Stimulated activated CD8-positive, alpha-beta memory T cell treated with anti-CD3 and anti-CD28 coated beads, Interleukin-7, amount 100 ng/mL, for 4 hours (primary cell): ENCODE measurements around the gene TBC1D22A.
"Not testable (repeated sequence)": the region's sequence is repeated elsewhere in the genome, so short reads cannot be mapped to it uniquely, and the experiment has no call there.

Source experiments
- DNase-seq, 2 donors: peaks; one replicate each; pipeline ENCODE4 v3.0.0-alpha.2; 2020; ENCODE audit warnings: low read depth in 2 of 2

Gene TBC1D22A

DNA sequence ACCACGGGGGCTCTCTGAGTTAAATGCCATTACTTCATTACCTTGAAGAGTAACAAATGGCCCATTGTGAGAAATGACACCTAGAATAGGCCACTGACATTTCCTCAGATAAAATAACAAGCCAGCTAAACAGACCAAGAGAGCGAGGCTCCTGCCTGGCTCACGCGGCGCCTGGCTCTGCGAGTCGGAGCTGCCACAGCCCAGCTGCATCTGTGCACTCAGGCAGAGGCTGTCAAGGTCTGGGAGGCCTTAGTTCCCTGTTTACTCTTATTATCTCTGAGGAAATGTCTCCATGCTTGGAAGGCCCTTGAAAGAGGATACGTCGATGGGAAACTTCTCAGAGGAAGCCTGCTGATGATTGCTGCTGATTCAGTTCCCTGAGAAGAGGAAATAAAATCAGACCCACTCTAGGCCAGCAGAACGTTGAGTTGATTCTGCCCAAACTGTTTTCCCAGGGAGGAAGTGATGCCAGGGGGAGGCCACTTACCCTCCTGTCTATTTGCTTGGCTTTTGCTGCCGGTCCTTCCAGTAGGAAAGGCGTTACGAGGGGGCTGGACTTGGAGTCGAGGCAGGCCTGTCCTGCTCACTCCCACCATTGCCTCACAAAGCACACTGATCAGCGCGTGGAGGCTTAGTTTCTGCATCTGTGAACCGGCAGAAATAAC lies 208.8 kb downstream of the TBC1D22A start:
- no peak for DNase-seq

DNA sequence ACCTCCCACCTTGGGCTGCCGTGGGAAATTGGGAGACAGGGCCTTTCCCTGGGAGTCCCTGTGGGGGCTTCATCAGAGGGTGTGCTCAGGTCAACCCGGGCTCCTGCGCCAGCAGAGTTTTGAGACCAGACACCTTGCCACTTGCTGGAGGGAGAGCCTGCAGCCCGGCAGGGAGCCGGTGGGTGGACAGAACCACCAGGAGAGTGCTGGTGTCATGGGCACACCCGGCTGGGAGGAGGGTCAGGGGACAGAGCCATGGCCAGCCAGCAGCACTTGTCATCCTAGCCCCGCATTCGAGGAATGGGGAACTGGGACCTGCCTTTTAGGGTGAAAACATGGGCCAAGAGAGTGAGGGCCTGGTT lies 209.3 kb downstream of the TBC1D22A start:
- no peak for DNase-seq

DNA sequence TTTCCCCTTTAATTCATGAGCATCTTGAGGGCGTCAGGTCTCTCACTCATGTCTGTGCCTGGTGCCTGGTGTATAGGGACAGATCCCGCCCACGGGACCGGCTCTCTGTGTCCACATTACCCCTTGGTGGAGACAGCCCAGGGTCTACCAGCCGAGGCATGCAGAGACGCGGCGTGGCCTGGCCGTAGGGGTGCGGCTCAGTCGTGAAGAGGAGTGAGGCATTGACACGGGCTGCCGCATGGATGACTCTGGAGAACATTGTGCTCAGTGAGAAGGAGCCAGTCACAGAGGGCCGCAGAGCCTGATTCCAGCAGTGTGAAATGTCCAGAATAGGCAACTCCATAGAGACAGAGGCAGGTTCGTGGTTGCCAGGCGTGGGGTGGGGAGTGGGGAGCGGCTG lies 209.8 kb downstream of the TBC1D22A start:
- no peak for DNase-seq

DNA sequence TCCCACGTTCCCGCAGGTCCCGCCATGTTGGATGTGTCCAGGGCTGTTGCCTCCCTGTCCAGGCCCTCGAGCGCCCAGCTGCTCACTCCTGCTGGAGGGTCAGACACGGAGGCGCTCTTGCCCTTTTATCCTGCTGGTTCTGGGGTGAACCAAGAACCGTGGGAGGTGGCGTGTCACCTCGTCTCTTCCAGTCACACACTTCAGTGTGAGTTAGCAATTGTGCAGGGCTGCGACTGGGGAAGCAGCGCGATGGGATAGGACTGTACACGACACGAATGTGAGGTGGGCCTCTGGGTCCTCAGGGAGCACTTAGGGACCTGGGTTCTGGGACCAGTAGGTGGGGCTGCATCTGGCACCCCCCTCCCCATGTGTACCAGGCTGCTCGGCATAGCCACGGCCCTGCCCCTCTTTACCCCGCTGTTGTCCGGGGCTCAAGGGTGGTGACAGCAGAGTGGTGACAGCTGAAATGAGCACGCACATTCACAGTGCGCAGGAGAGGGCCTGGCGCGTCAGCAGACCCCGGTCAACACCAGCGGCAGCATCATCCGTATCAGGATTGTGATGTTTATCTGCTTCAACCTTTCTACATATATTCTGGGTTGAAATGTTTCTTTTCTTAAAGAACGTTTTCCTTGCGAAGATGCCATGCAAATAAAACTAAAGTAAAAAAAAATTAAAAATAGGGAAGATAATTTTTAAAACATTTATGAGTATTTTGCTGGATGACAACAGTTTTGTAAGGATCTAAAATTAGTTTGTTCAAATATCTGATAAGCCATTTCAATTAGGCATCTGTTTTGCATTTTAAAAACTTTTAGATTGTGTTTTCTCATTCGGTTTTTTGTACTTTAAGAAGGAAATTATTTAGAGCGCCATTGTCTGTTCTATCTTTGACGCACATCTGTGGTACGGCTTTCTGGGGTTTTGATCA lies 210.7 kb downstream of the TBC1D22A start:
- DNase-seq = no peak

DNA sequence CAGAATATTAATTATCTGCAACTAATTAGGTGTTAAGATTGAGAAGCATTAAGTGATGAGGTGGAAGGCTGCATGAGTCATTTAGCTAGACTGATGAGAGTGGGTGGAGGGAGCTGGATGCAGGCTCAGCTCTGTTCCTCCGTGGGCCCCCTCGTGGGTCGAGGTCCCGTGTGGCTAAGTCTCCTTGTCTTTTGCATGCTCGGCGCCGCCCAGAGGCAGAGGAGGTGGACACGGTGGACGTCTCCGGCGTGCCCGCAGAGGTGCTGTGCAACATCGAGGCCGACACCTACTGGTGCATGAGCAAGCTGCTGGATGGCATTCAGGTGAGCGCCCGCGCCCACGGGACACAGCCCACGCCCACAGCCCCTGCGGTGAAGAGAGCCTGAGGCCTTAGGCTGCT lies 211.6 kb downstream of the TBC1D22A start:
- no peak for DNase-seq

DNA sequence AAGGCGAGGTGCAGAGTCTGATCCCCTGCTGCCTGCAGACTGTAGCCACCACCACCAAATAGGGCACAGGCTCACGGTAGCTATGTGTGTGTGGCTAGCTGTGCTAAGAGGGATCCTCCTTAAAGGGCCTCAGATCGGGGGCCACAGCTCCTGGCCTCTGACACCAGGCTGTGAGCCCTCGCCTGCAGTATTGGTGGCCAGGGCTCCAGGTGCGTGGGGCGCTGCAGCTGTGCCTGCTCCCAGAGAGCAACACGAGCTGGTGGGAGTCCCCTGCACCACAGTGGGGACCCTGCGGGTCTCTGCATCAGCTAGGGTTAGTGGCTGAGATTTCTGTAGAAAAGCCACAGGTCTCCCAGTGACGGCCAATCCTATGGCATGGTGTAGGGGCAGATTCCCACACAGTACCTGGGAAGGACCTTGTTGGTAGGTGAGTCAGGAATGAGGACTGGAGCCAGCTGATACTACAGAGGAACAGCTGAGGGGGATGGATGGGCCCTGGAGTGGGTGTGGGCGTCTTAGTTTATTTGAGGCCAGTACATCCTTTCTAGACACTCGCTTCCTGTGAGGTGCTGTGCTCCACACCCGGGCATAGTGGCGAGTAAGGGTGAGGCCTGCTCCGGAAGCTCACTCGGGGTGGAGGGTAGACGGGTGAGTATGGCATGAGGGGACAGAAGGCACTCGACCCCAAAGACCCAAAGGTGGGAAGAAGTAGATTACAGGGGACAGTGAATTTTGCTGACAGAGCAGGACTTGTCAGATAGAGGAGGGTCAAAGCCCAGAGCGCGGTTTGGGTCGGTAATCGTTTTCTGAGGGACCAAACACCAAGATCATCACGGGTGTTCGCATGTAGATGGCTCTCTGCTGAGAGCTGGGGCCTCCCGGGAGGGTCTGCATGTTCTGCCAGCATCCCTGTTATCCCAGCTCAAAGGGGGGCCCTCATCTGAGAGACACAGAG lies 212.5 kb downstream of the TBC1D22A start:
- no peak for DNase-seq

DNA sequence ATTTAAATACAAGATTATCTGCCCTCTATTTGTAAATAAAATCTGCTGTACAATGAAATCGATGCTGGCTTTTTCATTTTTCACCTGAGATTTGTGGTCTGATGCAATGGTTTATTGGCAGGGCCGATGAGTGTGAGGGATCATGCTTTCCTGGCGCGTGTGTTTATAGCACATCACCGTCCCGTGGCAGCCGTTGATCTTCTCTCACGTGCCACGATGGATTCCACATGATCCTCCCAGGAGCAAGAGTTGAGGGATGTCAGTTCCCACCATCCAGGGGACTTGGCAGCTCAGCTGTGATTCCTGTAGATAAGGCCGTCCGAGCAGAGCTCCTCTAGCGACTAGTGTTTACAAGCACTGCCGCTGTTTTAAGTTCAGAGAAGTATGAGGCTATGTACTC lies 213.7 kb downstream of the TBC1D22A start:
- DNase-seq = no peak

DNA sequence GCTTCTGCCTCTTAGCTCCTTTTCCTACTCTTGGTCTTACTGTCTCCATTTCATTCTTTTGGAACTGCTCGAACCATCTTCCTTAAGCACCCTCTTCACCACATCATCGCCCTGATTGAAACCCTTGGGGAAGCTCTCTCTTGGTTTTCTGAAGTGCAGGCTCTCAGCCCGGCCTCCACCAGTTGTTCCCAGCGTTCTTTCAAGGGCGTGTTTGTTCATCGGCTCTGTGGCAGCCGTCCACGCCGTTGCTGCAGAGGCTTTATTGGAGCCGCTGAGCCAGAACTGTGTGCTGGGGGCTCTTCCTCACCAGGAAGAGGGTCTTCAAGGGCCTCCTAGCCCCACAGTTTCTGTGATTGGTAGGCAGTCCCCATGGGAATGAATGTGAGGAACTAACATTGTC lies 214.1 kb downstream of the TBC1D22A start:
- DNase-seq = no peak

DNA sequence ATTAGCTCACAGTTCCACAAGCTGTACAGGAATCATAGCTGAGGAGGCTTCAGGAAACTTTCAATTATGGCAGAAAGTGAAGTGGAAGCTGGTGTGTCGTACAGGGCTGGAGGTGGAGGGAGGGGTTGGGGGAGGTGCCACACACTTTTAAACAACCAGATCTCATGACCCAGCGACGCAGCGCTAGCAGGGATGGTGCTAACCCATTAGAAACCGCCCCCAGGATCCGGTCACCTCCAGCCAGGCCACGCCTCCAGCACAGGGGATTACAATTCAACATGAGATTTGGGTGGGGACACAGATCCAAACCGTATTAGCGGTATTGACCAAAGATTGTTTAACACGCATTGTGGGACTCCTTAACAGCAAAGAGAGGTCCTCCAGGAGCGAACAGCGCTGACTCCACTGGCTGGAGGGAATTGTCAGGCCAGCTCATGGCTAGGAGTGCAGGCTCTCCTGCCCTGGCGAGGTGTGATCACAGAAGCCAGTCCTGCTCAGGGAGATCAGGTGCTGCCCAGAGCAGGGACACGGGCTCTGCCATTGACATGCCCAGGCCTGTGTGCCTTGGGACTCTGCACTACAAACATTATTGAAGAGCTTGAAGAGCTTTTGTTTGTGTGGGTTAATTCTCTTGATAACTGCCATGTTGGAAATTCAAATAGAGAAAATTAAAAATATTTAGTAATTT lies 215.3 kb downstream of the TBC1D22A start:
- DNase-seq = no peak

DNA sequence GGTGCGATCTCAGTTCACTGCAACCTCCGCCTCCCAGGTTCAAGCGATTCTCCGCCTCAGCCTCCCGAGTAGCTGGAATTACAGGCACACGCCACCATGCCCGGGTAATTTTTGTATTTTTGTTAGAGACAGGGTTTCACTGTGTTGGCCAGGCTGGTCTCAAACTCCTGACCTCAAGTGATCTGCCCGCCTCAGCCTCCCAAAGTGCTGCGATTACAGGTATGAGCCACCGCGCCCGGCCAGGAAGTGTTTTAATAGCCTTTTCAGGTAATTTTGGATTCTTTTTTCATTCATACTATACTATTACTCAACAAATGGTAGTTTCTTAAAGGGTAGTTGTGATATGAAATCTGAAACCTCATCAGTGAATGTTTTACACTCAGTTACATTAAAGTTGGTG lies 216.2 kb downstream of the TBC1D22A start:
- DNase-seq = not testable (repeated sequence)

DNA sequence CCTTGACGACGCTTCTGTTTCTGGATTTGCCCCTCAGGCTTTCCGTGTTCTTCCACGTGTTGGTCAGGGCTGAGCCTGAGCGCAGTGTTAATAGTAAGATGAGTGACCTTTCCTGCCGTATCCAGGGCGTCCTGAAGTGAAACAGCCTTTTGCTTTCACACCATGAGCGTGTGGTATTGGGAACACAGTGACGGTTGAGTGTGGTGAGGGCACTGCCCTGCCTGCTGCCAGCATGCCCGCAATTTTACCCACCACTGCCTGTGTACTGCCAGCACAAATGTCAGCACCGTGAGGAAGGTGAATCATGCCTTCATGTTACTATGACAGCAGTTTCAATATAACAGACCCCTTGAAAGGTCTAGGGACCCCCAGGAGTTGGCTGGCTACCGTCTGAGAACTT lies 217.1 kb downstream of the TBC1D22A start:
- DNase-seq = no peak

DNA sequence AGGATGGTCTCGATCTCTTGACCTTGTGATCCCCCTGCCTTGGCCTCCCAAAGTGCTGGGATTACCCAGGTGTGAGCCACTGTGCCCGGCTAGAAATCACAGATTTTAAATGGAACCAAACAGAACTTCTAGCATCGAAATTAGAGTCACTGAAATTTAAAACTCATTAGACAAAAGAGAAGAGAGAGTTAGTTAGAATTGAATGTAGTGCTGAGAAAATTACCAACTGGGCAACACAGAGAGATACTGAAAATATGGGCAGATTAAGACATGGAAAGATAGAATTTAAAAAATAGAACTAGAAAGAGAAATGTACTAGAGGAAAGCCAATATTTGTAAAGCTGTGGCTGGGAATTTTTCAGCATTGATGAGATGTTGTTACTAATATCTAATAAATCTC lies 217.9 kb downstream of the TBC1D22A start:
- no peak for DNase-seq

DNA sequence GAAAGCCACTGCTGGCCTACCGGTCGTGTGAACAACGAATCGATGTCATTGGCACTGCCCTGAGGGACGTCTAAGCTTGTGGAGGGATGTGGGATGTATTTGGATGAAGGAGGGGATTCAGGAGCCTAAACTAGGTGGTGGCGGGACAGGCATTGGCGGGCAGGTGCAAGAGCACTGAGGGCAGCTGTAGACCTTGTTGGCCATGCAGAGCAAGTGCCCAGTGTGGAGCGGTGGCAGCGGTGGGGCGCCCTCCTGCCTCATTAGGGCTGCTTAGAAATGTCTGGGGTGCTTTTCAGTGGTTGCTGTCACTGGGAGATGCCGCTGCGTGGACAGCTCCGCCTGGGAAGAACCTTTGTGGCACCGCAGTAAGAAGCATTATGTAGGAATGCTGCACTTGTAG lies 220.2 kb downstream of the TBC1D22A start:
- no peak for DNase-seq

DNA sequence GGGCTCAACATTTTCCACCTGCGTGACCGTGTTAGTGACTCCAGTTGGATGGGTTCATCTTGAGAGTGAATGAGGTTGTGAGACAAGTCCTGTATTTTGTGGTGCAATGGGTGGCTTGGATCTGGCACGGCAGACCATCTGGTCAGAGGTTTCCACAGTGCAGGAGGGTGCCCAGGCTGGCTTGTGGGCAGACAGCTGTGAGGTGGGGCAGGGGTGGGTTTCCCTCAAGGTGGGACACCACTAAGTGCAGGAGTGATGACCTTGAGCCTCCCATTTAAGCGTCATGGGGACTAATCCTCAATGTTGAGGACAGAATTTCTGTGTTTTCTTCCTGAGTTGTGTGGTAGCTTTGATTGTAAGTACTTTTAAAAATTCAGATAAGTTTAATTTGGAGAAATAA lies 220.6 kb downstream of the TBC1D22A start:
- DNase-seq = no peak

DNA sequence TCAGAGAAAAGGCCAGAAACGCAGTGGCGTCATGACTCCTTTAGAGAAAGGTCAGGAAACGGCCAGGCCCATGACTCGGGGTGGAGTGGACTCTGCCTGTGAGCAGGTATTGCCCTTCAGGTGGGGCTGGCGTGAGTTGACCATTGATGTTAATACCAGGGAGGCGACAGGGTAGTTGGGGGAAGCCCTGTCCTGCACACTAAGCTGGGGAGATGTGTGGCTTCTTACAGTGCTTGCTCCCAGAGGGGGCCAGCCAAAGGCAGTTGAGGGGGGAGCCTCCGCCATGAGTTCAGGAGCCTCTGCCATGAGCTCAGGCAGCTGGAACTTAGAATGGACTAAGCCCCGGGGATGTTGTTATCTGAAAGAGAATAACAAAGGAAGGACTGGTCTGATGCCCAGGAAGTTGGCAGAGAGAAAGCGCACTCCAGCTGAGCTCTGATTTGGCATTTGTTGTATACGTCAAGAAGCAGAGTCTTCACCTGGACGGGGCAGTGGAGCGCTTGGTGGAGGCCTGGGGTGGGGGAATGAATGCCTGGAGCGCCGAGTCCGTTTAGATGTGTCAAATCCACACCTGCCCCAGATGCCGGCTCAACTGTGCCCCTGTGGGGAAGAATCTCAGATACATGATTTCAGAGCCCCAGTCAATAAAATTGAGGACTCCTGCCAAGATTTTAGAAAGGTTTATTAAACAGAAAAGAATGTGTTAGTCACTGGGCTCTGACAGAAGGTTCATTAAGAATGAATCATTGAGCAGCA lies 222.5 kb downstream of the TBC1D22A start:
- no peak for DNase-seq

DNA sequence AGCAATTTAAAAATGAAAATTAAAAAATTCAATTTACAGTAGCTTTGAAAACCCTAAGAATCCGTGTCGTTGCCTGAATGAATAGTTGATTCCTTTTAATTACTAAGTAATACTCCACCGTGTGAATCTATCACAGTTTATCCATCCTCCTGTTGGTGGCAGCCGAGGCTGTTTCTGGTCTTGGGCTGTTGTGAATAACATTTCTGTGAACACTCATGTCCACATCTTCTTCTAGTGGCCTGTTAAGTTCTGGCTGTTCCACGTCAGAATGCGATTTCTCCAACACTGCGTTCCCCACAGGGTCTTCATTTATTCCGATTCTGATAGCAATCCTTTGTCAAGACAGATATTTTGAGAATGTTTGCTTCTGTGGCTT lies 223.0 kb downstream of the TBC1D22A start:
- DNase-seq = no peak

DNA sequence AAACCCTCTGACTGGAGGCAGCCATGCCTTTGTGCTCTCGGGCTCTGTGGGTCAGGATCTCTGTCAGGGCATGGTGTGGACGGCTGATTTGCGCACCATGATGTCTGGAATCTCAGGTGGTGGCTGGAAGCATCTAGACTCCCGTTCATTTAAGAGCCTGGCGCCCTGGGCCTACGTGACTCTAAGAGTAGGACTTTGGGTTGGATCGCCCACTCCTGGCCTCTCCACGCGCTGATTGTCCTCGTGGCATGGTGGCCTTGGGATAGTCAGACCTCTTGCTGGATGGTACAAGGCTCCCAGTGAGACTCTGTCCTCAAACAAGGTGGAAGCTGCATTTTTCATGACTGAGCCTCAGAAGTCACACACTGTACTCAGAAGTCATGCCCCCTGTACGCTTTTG lies 224.3 kb downstream of the TBC1D22A start:
- DNase-seq = no peak

DNA sequence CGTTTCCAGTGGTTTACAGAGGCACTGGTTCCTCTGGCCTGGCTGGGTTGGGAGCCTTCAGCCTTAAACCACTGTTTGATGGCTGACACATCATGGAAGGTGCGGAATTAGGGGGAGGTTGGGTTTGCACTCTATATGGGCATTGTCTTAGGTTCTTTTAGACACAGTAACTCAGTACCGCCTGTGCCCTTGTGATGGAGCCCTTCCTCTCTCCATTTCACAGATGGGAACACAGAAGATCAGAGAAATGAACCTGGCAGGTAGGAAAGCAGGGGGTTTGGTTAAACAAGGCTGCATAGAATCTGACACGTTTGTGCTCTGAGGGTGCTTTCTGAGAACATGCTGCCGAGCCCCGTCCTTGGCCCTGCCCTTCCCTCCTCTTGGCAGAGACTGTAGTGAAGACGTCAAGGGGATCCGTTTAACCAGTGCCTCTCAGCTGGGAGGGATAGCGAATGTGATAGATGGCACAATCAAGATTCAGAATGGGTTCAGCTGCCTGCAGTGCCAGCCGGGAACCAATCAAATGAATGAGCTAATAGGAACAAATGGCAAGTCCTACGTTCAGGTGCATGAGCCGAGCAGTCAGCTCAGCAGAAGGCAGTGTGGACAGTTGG lies 228.6 kb downstream of the TBC1D22A start:
- no peak for DNase-seq

DNA sequence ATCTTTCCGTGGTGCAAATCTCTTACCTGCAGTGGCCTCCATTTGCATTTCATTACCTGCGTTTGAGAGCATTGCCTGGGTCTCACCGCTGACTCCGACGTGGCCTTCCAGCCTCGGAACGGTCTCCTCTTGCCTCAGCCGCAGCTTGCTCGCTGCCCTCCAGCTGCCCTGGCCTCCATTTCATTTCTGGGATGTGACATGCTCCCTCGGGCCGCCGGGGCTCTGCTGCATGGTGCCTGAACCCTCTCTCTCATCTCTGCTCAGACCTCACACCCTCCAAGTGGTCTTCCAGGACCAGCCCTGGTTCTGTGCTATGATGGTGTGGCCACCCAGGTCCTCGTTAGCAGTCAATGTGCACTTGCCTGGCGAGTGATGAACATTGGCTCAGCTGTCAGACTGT lies 229.2 kb downstream of the TBC1D22A start:
- DNase-seq = no peak

DNA sequence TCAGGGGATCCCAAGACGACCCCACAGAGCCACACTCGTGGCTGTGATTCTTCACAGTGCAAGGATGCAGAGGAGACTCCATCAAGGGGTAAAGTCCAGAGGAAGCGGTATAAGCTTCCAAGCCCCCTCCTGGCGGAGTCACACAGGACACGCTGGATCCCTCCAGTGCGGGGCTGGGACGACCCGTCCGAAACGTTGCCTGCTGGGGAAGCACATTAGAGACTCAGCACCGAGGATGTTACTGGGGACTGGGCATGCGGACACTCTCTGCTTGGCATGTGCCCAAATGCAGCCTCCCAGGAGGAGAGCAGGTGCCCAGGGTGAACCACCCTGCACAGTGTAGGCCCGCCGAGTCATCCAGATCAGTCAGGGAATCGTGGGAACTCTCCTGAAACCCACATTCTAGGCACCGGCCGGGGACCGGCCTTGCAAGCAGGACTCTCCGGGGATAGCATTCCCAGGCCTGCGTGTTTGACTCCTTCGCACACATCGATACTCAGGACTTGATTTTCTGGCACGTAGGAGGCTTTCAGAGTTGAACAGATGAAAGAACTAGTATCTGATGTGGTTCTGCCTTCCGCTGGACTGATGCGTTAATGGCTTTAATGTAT lies 229.8 kb downstream of the TBC1D22A start:
- no peak for DNase-seq
